GM12873 (cell line): ENCODE data around the gene ACOXL.

Experiments
- TF ChIP-seq, protein P1 (sequence below): IDR thresholded peaks from 2 replicates; pipeline ENCODE4 v1.5.1; 2012; ENCODE audit warnings: low read depth, mild to moderate bottlenecking, moderate library complexity, low read length, control low read depth; ENCODE audit not compliant: insufficient read depth; ENCODE audit errors: missing control alignments

ACOXL gene

DNA sequence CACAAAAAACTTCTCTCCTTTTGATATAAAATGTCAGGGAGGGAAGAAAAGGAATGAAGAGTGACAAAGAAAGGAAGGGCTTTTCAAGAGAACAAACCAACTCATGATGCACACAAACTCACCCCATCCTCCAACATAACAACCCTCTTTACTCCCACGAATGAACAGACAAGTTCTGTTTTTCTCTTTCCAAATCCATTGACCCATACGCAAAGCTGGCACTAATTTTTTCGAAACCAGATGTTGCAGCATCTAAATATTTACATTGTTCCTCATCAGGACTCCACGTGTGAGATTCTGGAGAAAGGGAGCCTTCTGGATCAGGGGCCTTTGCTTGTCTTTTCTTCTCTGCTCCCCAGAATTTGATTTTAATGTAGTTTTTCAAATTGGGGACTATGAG is 245.0 kb downstream of the ACOXL start:
- TF ChIP-seq, protein P1, sequence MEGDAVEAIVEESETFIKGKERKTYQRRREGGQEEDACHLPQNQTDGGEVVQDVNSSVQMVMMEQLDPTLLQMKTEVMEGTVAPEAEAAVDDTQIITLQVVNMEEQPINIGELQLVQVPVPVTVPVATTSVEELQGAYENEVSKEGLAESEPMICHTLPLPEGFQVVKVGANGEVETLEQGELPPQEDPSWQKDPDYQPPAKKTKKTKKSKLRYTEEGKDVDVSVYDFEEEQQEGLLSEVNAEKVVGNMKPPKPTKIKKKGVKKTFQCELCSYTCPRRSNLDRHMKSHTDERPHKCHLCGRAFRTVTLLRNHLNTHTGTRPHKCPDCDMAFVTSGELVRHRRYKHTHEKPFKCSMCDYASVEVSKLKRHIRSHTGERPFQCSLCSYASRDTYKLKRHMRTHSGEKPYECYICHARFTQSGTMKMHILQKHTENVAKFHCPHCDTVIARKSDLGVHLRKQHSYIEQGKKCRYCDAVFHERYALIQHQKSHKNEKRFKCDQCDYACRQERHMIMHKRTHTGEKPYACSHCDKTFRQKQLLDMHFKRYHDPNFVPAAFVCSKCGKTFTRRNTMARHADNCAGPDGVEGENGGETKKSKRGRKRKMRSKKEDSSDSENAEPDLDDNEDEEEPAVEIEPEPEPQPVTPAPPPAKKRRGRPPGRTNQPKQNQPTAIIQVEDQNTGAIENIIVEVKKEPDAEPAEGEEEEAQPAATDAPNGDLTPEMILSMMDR = no peak

DNA sequence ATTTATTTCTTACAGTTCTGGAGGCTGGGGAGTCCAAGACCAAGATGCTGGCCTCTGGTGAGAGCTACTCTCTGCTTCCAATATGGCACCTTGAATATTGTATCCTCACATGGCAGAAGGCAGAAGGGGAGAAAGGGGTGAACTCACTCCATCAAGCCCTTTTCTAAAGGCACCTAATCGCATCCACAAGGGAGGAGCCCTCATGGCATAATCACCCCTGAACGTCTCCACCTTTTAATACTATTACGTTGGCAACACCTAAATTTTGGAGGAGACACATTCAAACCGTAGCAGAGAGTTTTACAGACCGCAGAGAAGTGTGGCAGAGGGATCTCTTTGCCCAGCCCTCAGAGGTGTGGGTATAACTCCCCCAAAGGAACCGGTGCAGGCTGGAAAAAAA is 245.8 kb downstream of the ACOXL start:
- TF ChIP-seq, protein P1 = no peak

DNA sequence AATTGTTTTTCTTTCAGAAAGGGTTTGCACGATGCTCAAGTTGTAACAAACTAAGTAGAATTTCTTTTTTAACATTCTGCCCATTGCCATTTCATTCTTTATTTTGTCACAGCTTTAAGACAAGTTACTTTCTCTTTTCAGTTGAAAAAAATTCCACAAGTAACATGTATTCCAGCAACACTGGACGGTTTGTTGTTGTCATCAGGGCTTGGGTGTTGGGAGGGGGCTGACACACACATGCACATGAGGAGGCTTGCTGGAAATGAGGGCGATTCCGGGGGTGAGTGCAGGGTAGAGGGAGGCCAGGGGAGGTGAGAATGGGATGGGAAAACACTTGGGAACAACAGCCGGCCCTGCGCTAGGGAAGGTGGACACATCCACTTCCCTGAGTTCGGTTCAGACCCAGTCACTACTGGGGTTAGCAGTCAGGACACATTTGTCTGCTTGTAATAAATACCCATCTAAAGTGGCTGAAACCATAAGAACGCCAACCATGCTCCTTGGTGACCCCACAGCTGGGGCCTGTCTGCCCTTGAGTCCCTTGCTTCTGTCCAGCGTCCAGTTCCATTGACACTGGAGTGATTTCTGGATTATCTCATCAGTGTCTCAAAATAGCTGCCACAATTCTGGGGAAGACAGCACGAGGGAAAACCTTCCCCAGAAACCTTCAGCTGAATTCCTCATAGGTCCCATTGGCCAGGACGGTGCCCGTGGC is 246.5 kb downstream of the ACOXL start:
- TF ChIP-seq, protein P1 = no peak

DNA sequence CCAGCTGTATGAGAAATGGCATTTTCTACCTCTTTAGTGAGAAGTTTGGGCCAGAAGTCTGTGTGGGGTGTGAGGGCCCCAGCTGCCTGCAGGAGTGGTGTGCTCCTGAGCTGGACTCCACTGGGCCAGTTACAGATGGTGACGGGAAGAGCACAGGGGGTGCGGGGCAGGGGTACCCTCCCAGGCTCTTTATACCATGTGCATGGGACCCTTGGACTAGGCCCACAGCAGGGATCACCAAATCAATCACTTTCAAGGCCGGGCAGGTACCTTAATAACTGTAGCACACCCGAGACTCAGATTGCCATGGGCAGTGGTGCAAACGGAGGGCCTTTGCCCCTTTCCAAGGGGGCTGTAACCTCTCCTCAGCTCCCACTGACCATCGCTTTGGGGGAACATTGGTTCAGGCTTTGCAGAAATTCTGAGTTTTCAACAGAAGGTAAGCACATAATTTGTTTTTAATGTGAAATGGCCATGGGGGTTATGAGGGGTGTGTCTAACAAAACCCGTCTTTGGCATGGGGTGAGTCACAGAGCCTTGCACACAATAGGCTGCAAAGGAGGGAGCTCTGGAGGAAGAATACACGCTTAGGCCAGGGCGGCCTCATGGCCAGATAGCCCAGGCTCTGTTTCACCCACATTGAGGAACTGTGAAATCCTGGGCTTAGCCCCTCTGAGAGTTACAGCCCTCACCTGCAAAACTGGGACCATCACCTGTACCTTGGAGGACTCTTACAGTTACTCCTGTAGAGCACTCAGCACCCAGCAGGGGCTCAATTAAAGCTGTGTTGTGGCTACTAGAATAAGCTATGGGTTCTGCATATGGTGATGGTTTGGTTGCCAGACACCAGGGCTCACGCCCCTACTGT is 247.3 kb downstream of the ACOXL start:
- TF ChIP-seq, protein P1 = no peak

DNA sequence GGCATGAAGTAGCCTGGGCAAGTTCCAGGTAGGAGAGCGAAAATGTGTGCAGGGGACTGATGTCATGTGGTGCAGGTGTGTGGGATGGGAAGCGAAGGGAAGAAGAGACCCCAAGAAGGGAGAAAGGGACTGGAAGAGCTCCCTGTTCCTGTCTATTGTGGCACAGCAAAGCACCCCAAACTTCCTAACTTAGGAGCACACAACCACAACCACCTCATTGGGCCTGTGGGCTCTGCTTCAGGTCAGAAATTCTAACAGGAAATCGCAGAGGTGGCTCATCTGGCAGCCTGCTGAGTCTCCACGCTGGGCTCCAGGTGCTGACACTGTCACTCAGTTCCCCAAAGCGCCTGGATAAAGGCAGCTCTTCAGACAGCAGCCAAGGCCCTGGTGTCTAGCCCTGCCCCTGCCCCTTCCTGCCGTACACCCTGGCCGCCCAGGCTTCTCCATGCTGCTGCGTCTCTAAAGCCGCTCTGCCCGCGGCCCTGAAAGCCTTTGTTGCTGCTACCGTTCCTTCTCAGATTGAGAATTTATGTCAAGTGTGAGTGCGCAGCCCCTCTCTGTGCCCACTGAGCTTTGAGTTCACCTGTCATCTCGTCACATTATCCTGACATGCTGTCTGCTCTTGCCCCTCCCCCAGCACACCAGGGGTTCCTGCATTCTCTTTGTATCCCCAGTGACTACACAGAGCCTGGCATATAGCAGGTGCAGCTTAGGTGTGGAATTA is 248.1 kb downstream of the ACOXL start:
- TF ChIP-seq, protein P1 = no peak

DNA sequence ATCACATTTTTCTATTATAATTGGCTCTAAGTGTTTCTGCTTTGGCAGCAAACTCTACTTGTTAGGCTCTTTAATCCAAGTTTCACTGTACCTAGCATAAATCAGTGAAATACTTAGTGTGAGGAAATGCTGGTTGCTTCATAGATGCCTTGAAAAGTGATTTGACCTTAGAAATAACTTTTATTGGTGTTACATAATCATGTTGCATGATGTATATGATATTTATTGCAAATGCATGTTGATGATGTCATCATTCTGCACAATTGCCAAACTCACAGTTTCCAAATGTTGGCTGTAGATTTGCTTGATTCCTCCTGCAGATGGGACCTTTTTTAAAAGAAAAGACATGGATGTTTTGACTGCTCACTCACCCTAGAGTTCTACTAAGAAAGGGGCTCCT is 250.8 kb downstream of the ACOXL start:
- TF ChIP-seq, protein P1 = no peak
